ENCODE results near the gene LEPR.
"Not testable (repeated sequence)": the region's sequence is repeated elsewhere in the genome, so short reads cannot be mapped to it uniquely, and the experiment has no call there.

DNA sequence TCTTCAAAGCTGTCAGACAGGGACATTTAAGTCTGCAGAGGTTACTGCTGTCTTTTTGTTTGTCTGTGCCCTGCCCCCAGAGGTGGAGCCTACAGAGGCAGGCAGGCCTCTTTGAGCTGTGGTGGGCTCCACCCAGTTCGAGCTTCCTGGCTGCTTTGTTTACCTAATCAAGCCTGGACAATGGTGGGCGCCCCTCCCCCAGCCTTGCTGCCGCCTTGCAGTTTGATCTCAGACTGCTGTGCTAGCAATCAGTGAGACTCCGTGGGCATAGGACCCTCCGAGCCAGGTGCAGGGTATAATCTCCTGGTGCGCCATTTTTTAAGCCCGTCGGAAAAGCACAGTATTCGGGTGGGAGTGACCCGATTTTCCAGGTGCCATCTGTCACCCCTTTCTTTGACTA is 35.2 kb downstream of the LEPR start:
- TF ChIP-seq, protein P1, sequence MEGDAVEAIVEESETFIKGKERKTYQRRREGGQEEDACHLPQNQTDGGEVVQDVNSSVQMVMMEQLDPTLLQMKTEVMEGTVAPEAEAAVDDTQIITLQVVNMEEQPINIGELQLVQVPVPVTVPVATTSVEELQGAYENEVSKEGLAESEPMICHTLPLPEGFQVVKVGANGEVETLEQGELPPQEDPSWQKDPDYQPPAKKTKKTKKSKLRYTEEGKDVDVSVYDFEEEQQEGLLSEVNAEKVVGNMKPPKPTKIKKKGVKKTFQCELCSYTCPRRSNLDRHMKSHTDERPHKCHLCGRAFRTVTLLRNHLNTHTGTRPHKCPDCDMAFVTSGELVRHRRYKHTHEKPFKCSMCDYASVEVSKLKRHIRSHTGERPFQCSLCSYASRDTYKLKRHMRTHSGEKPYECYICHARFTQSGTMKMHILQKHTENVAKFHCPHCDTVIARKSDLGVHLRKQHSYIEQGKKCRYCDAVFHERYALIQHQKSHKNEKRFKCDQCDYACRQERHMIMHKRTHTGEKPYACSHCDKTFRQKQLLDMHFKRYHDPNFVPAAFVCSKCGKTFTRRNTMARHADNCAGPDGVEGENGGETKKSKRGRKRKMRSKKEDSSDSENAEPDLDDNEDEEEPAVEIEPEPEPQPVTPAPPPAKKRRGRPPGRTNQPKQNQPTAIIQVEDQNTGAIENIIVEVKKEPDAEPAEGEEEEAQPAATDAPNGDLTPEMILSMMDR (IDR thresholded peaks at IDR 0.05; ENCODE audit: insufficient read depth, low read length, poor library complexity, severe bottlenecking), result not testable (repeated sequence)
- not testable (repeated sequence) for TF ChIP-seq EZH2phosphoT487 (conservative IDR thresholded peaks at IDR 0.05; ENCODE audit: low read length)
